ENCODE data around the gene EML4. TPM values are rescaled to one million over a fixed set of nuclear protein-coding genes. Genes with fewer than 3 reads are reported as not detected.
"Not testable (repeated sequence)": the region's sequence is repeated elsewhere in the genome, so short reads cannot be mapped to it uniquely, and the experiment has no call there.

The EML4 gene
- total and polyA plus RNA-seq, 4 donors: 9.6 to 51.9 (median 30.8) TPM

GRCh38 chr2:42340045-42340937, 171.1 kb downstream of the EML4 start:
- H3K9me3 ChIP-seq (ENCODE audit: control insufficient read depth, low read length): no peaks in the 10 kb centered on the region
- peaks cover 0 to 4% of the 10 kb centered on the region in 2 donors for H3K4me1 ChIP-seq (ENCODE audit: control insufficient read depth in 1 of 2, insufficient read depth in 2 of 2, low read length in 2 of 2)
- no peak overlapping the region for H3K4me3 ChIP-seq (ENCODE audit: low read length in 2 of 2)
- no peak overlapping the region for H3K27ac ChIP-seq (ENCODE audit: low read depth in 1 of 2, low read length in 2 of 2)
- DNase-seq: no peak
- WGBS, 2 donors: 80 to 86% methylated on average over 23 of the region's 23 CpGs
- H3K36me3 ChIP-seq (ENCODE audit: control insufficient read depth in 1 of 2, insufficient read depth in 2 of 2, low read length in 1 of 2): no peaks in the 10 kb centered on the region
- no peak for ATAC-seq (ENCODE audit: low FRiP score)
- intact Hi-C loops (cut with DNase I): no loop called here
- H3K27me3 ChIP-seq (ENCODE audit: control insufficient read depth in 1 of 2, insufficient read depth in 2 of 2, low read length in 1 of 2): no peaks in the 10 kb centered on the region

- intact Hi-C loops (cut with DNase I): no loop called here
Observed at GRCh38 chr2:42340938-42341636, 171.9 kb downstream of the EML4 start.

GRCh38 chr2:42342061-42342794, 173.1 kb downstream of the EML4 start:
- DNase-seq (peak in 1 of 2 donors; percentile 84), ATAC-seq (ENCODE audit: low FRiP score) (peak; percentile 88)
- no peaks in the 10 kb centered on the region for H3K9me3 ChIP-seq (ENCODE audit: control insufficient read depth, low read length)
- no peak overlapping the region for H3K4me3 ChIP-seq (ENCODE audit: low read length in 2 of 2)
- peaks cover 0 to 2% of the 10 kb centered on the region in 2 donors for H3K36me3 ChIP-seq (ENCODE audit: control insufficient read depth in 1 of 2, insufficient read depth in 2 of 2, low read length in 1 of 2)
- H3K4me1 ChIP-seq (ENCODE audit: control insufficient read depth in 1 of 2, insufficient read depth in 2 of 2, low read length in 2 of 2): peaks cover 0 to 4% of the 10 kb centered on the region in 2 donors
- 45 to 52% methylated on average over 8 of the region's 8 CpGs for WGBS, 2 donors
- intact Hi-C loops (cut with DNase I): no loop called here
- no peaks in the 10 kb centered on the region for H3K27me3 ChIP-seq (ENCODE audit: control insufficient read depth in 1 of 2, insufficient read depth in 2 of 2, low read length in 1 of 2)
- peak overlapping the region in 1 of 2 donors; percentile 61 for H3K27ac ChIP-seq (ENCODE audit: low read depth in 1 of 2, low read length in 2 of 2)

More at GRCh38 chr2:42340938-42341636, 171.9 kb downstream of the EML4 start:
- H3K27me3 ChIP-seq (ENCODE audit: control insufficient read depth in 1 of 2, insufficient read depth in 2 of 2, low read length in 1 of 2): no peaks in the 10 kb centered on the region
- no peak for ATAC-seq (ENCODE audit: low FRiP score)
- H3K36me3 ChIP-seq (ENCODE audit: control insufficient read depth in 1 of 2, insufficient read depth in 2 of 2, low read length in 1 of 2): no peaks in the 10 kb centered on the region
- H3K27ac ChIP-seq (ENCODE audit: low read depth in 1 of 2, low read length in 2 of 2): no peak overlapping the region
- 90 to 93% methylated on average over 10 of the region's 10 CpGs for WGBS, 2 donors
- no peak overlapping the region for H3K4me3 ChIP-seq (ENCODE audit: low read length in 2 of 2)
- H3K4me1 ChIP-seq (ENCODE audit: control insufficient read depth in 1 of 2, insufficient read depth in 2 of 2, low read length in 2 of 2): peaks cover 0 to 4% of the 10 kb centered on the region in 2 donors
- DNase-seq: no peak
- H3K9me3 ChIP-seq (ENCODE audit: control insufficient read depth, low read length): no peaks in the 10 kb centered on the region

GRCh38 chr2:42342795-42343241, 173.7 kb downstream of the EML4 start:
- intact Hi-C loops (cut with DNase I): no loop called here
- no peaks in the 10 kb centered on the region for H3K9me3 ChIP-seq (ENCODE audit: control insufficient read depth, low read length)
- H3K36me3 ChIP-seq (ENCODE audit: control insufficient read depth in 1 of 2, insufficient read depth in 2 of 2, low read length in 1 of 2): peaks cover 0 to 2% of the 10 kb centered on the region in 2 donors
- ATAC-seq (ENCODE audit: low FRiP score) (no peak), DNase-seq (no peak)
- H3K27me3 ChIP-seq (ENCODE audit: control insufficient read depth in 1 of 2, insufficient read depth in 2 of 2, low read length in 1 of 2): no peaks in the 10 kb centered on the region
- H3K4me3 ChIP-seq (ENCODE audit: low read length in 2 of 2): no peak overlapping the region
- 55 to 65% methylated on average over 11 of the region's 11 CpGs for WGBS, 2 donors
- peaks cover 0 to 4% of the 10 kb centered on the region in 2 donors for H3K4me1 ChIP-seq (ENCODE audit: control insufficient read depth in 1 of 2, insufficient read depth in 2 of 2, low read length in 2 of 2)
- H3K27ac ChIP-seq (ENCODE audit: low read depth in 1 of 2, low read length in 2 of 2): peak overlapping the region in 1 of 2 donors; percentile 61

GRCh38 chr2:42345986-42346385, 176.8 kb downstream of the EML4 start:
- no peak for ATAC-seq (ENCODE audit: low FRiP score)
- 84 to 89% methylated on average over 4 of the region's 4 CpGs for WGBS, 2 donors
- DNase-seq: no peak
- intact Hi-C loops (cut with DNase I): no loop called here
- no peaks in the 10 kb centered on the region for H3K9me3 ChIP-seq (ENCODE audit: control insufficient read depth, low read length)
- H3K36me3 ChIP-seq (ENCODE audit: control insufficient read depth in 1 of 2, insufficient read depth in 2 of 2, low read length in 1 of 2): peaks cover 0 to 2% of the 10 kb centered on the region in 2 donors
- H3K4me1 ChIP-seq (ENCODE audit: control insufficient read depth in 1 of 2, insufficient read depth in 2 of 2, low read length in 2 of 2): peaks cover 0 to 4% of the 10 kb centered on the region in 2 donors
- H3K4me3 ChIP-seq (ENCODE audit: low read length in 2 of 2): no peak overlapping the region
- no peak overlapping the region for H3K27ac ChIP-seq (ENCODE audit: low read depth in 1 of 2, low read length in 2 of 2)
- H3K27me3 ChIP-seq (ENCODE audit: control insufficient read depth in 1 of 2, insufficient read depth in 2 of 2, low read length in 1 of 2): no peaks in the 10 kb centered on the region

- ATAC-seq (ENCODE audit: low FRiP score); H3K36me3 ChIP-seq (ENCODE audit: control insufficient read depth in 1 of 2, insufficient read depth in 2 of 2, low read length in 1 of 2); H3K27me3 ChIP-seq (ENCODE audit: control insufficient read depth in 1 of 2, insufficient read depth in 2 of 2, low read length in 1 of 2); H3K27ac ChIP-seq (ENCODE audit: low read depth in 1 of 2, low read length in 2 of 2); intact Hi-C loops (cut with DNase I); DNase-seq; H3K9me3 ChIP-seq (ENCODE audit: control insufficient read depth, low read length); H3K4me1 ChIP-seq (ENCODE audit: control insufficient read depth in 1 of 2, insufficient read depth in 2 of 2, low read length in 2 of 2); H3K4me3 ChIP-seq (ENCODE audit: low read length in 2 of 2): not testable (repeated sequence)
- WGBS, 2 donors: 95% methylated on average over 6 of the region's 6 CpGs
Observed at GRCh38 chr2:42346856-42347255, 177.7 kb downstream of the EML4 start.

- H3K27ac ChIP-seq (ENCODE audit: low read depth in 1 of 2, low read length in 2 of 2); ATAC-seq (ENCODE audit: low FRiP score); H3K36me3 ChIP-seq (ENCODE audit: control insufficient read depth in 1 of 2, insufficient read depth in 2 of 2, low read length in 1 of 2); intact Hi-C loops (cut with DNase I); H3K9me3 ChIP-seq (ENCODE audit: control insufficient read depth, low read length); H3K4me1 ChIP-seq (ENCODE audit: control insufficient read depth in 1 of 2, insufficient read depth in 2 of 2, low read length in 2 of 2); DNase-seq; H3K4me3 ChIP-seq (ENCODE audit: low read length in 2 of 2); H3K27me3 ChIP-seq (ENCODE audit: control insufficient read depth in 1 of 2, insufficient read depth in 2 of 2, low read length in 1 of 2): not testable (repeated sequence)
- WGBS, 2 donors: 97 to 99% methylated on average over 12 of the region's 12 CpGs
Observed at GRCh38 chr2:42347518-42347917, 178.4 kb downstream of the EML4 start.

GRCh38 chr2:42348113-42348805, 179.1 kb downstream of the EML4 start:
- no peak for DNase-seq
- no peak for ATAC-seq (ENCODE audit: low FRiP score)
- 96% methylated on average over 8 of the region's 8 CpGs for WGBS, 2 donors
- H3K4me3 ChIP-seq (ENCODE audit: low read length in 2 of 2): no peak overlapping the region
- H3K4me1 ChIP-seq (ENCODE audit: control insufficient read depth in 1 of 2, insufficient read depth in 2 of 2, low read length in 2 of 2): no peaks in the 10 kb centered on the region
- no peaks in the 10 kb centered on the region for H3K9me3 ChIP-seq (ENCODE audit: control insufficient read depth, low read length)
- no peaks in the 10 kb centered on the region for H3K27me3 ChIP-seq (ENCODE audit: control insufficient read depth in 1 of 2, insufficient read depth in 2 of 2, low read length in 1 of 2)
- no peak overlapping the region for H3K27ac ChIP-seq (ENCODE audit: low read depth in 1 of 2, low read length in 2 of 2)
- intact Hi-C loops (cut with DNase I): no loop called here
- H3K36me3 ChIP-seq (ENCODE audit: control insufficient read depth in 1 of 2, insufficient read depth in 2 of 2, low read length in 1 of 2): peaks cover 0 to 4% of the 10 kb centered on the region in 2 donors
